GM12878 (cell line): ENCODE measurements around the gene PCDHGB2. TPM values are rescaled to one million over a fixed set of nuclear protein-coding genes. Genes with fewer than 3 reads are reported as not detected.

Experiments
- ATAC-seq: fragments of 200-7000 bp; cut with Tn5 transposase; 3 replicates; pipeline ENCODE4 v1.9.1; 2020; ENCODE audit warnings: mild to moderate bottlenecking, moderate library complexity
- BruUV-seq: library from RNA; stranded (reverse); fragments of 400-500 nt; replicated peaks from 2 replicates; lab custom pipeline; 2021; lab: Mats Ljungman, UMichigan
- CTCF ChIA-PET: fragments of 300-600 bp; sonication (Branson Sonifier 250); formaldehyde crosslinking; extraction: SDS; loops from one replicate; lab custom pipeline; 2021; ENCODE audit warnings: inconsistent platforms; lab: Yijun Ruan, JAX
- POLR2A ChIA-PET: fragments of 350-600 bp; formaldehyde crosslinking; extraction: SDS; loops from one replicate; lab custom pipeline; 2021; ENCODE audit warnings: inconsistent platforms; lab: Charles Lee
- RAD21 ChIA-PET: fragments of 300-600 bp; sonication (Branson Sonifier 250); formaldehyde crosslinking; loops from one replicate; lab custom pipeline; 2023; ENCODE audit warnings: antibody characterized with exemption; ENCODE audit not compliant: unreplicated experiment; lab: Charles Lee
- SMC1A ChIA-PET: fragments of 300-600 bp; sonication (Branson Sonifier 250); formaldehyde crosslinking; loops from one replicate; lab custom pipeline; 2023; ENCODE audit not compliant: unreplicated experiment, uncharacterized antibody; lab: Charles Lee
- DNase-seq: peaks from one replicate; pipeline ENCODE4 v3.0.0-alpha.2; 2011; ENCODE audit warnings: low read depth, low spot score
- FAIRE-seq: peaks from 3 replicates; lab custom pipeline; 2011; peaks lifted over from hg19 to GRCh38; lab: Jason Lieb, UNC
- H2AFZ ChIP-seq: 2 replicates; pipeline ENCODE4 v1.6.0; 2011; ENCODE audit warnings: low read depth, low read length, control low read depth; ENCODE audit not compliant: control insufficient read depth
- H3K27ac ChIP-seq: 2 replicates; pipeline ENCODE4 v1.5.1; 2011; ENCODE audit warnings: control low read depth; ENCODE audit not compliant: control insufficient read depth, insufficient read depth
- H3K27me3 ChIP-seq, 2 experiments: replicated peaks in 1 of 2; 2 replicates each; pipeline versions ENCODE4 v1.6.0 to v1.6.1; 2011; ENCODE audit warnings: low read length in 1 of 2; ENCODE audit not compliant: control insufficient read depth in 2 of 2, insufficient read depth in 2 of 2
- H3K36me3 ChIP-seq, 2 experiments: 2 replicates each; pipeline ENCODE4 v1.5.1; 2011; ENCODE audit warnings: low read length in 1 of 2; ENCODE audit not compliant: control insufficient read depth in 2 of 2, insufficient read depth in 2 of 2
- H3K4me1 ChIP-seq: 2 replicates; pipeline ENCODE4 v1.6.1; 2011; ENCODE audit warnings: mild to moderate bottlenecking, low read length, moderate library complexity, mixed read lengths; ENCODE audit not compliant: control insufficient read depth, insufficient read depth
- H3K4me2 ChIP-seq: 2 replicates; pipeline ENCODE4 v1.6.0; 2011; ENCODE audit warnings: control low read depth; ENCODE audit not compliant: control insufficient read depth, insufficient read depth
- H3K4me3 ChIP-seq: fragments of 200-600 bp; sonication (generic); 2 replicates; pipeline ENCODE4 v1.5.1; 2016
- H3K79me2 ChIP-seq: 2 replicates; pipeline ENCODE4 v1.6.0; 2011; ENCODE audit warnings: low read length; ENCODE audit not compliant: control insufficient read depth, insufficient read depth
- H3K9ac ChIP-seq: 2 replicates; pipeline ENCODE4 v1.8.0; 2011; ENCODE audit warnings: low read length, control low read depth, mixed read lengths; ENCODE audit not compliant: control insufficient read depth, insufficient read depth
- H3K9me3 ChIP-seq: replicated peaks from 3 replicates; pipeline ENCODE4 v1.5.1; 2011; ENCODE audit warnings: mild to moderate bottlenecking, low read length; ENCODE audit not compliant: control insufficient read depth, insufficient read depth
- H4K20me1 ChIP-seq: 2 replicates; pipeline ENCODE4 v1.6.0; 2011; ENCODE audit not compliant: control insufficient read depth, insufficient read depth
- CTCF ChIP-seq, 3 experiments: IDR thresholded peaks in 2 of 3; conservative IDR thresholded peaks in 1 of 3; 2 replicates each; pipeline ENCODE4 v1.5.1; 2011; ENCODE audit warnings: low read depth in 3 of 3, low read length in 3 of 3, mild to moderate bottlenecking in 3 of 3, control low read depth in 2 of 3, moderate library complexity in 2 of 3, inconsistent platforms in 1 of 3, mixed read lengths in 1 of 3; ENCODE audit not compliant: control insufficient read depth in 2 of 3, insufficient read depth in 1 of 3; ENCODE audit errors: extremely low read depth in 1 of 3
- KAT2A ChIP-seq: conservative IDR thresholded peaks from 2 replicates; pipeline ENCODE4 v1.6.1; 2011; ENCODE audit warnings: low read depth, low read length; ENCODE audit not compliant: control insufficient read depth
- RAD21 ChIP-seq: IDR thresholded peaks from 2 replicates; pipeline ENCODE4 v1.6.1; 2011; ENCODE audit warnings: mild to moderate bottlenecking, low read depth, low read length, moderate library complexity; ENCODE audit not compliant: insufficient read depth
- RUNX3 ChIP-seq: IDR thresholded peaks from 2 replicates; pipeline ENCODE4 v1.6.1; 2012; ENCODE audit warnings: low read length, inconsistent platforms
- ZNF217 ChIP-seq: fragments of 450-650 bp; IDR thresholded peaks from 2 replicates; pipeline ENCODE4 v1.6.1; 2017; ENCODE audit warnings: antibody characterized with exemption, mild to moderate bottlenecking
- ZNF384 ChIP-seq: IDR thresholded peaks from 2 replicates; pipeline ENCODE4 v1.6.1; 2012; ENCODE audit warnings: low read depth, mild to moderate bottlenecking, low read length, improper control_type of control experiment, borderline replicate concordance
- WGBS: methylation state at CpG from one replicate; pipeline ENCODE4 v1.1.6; 2016; ENCODE audit warnings: low lambda C conversion rate; ENCODE audit not compliant: insufficient replicate concordance, insufficient coverage; ENCODE audit errors: missing lambda C conversion rate; 5-methylcytosine and 5-hydroxymethylcytosine counted together
- in situ Hi-C: fragments of 300-500 bp; cut with MboI; formaldehyde crosslinking; loops from 9 replicates; pipeline ENCODE4 v1.14.3; 2018; ENCODE audit warnings: mixed read lengths
- intact Hi-C: fragments of 100-400 bp; cut with micrococcal nuclease; formaldehyde crosslinking; loops from one replicate; pipeline ENCODE4 v1.14.2; 2022; ENCODE audit not compliant: unreplicated experiment
- polyA plus RNA-seq, 11 experiments: library from polyadenylated mRNA; depleted of rRNA in 4 of 11; unstranded in 6 of 11; stranded (reverse) in 5 of 11; fragments of >200 nt; fragmentation: Nextera tagmentation in 4 of 11; fragmentation: Illumina TruSeq in 1 of 11; extraction: Ambion mirVana in 4 of 11; extraction: Trizol in 1 of 11; gene quantifications; 1 replicate in 1 of 11; 2 replicates in 10 of 11; pipeline versions ENCODE4 v1.2.1 to v1.2.3, GENCODE V29; 2011 to 2016; ENCODE audit warnings: inconsistent platforms in 2 of 11, missing spikeins in 2 of 11, low read depth in 1 of 11
- total RNA-seq, 4 experiments: library from RNA; depleted of rRNA in 3 of 4; stranded (reverse); fragments of >200 nt in 3 of 4; fragmentation: Illumina TruSeq in 1 of 4; extraction: Trizol in 1 of 4; gene quantifications; 2 replicates each; pipeline versions ENCODE4 v1.2.1 to v1.2.3, GENCODE V29; 2013 to 2021
- TF ChIP-seq, protein P1 (sequence below): fragments of 450-650 bp; IDR thresholded peaks from 2 replicates; pipeline ENCODE4 v1.6.1; 2017; ENCODE audit warnings: mild to moderate bottlenecking, moderate library complexity

PCDHGB2 gene
- total and polyA plus RNA-seq, 10 of the 15 experiments (the other 5 are each of a cell fraction or from before 2014, with no cell fraction given): 0.06 to 0.38 (median 0.19) TPM; not detected in 2

- DNase-seq: no peak
- RAD21 ChIA-PET: interaction anchor here (0.6 to 1.2 kb wide), 2 partner anchors 93 to 343 kb away, joined by 3 to 5 read pairs; partner anchors contain the start of gene PCDHGA11
- POLR2A ChIA-PET: interaction anchor here (0.6 kb wide), 1 partner anchor 11 kb away, joined by 3 read pairs; no protein-coding TSS in a partner anchor
- Histone ChIP-seq H3K4me2 (no peak overlapping the region), H3K4me1 (no peaks in the 10 kb centered on the region), H3K4me3 (no peak overlapping the region), H3K9ac (no peak overlapping the region), H3K27ac (no peak overlapping the region), H3K27me3 (no peaks in the 10 kb centered on the region; a peak in 1 of 4 replicates), H4K20me1 (no peaks in the 10 kb centered on the region), H2AFZ (no peak overlapping the region), H3K36me3 (no peaks in the 10 kb centered on the region), H3K79me2 (no peaks in the 10 kb centered on the region), H3K9me3 (peaks cover 5% of the 10 kb centered on the region; the same call in 2 of the 3 replicates)
- ATAC-seq: no peak
- CTCF ChIA-PET: interaction anchor here (1.5 kb wide), 2 partner anchors 12 to 14 kb away, joined by 3 to 4 read pairs; no protein-coding TSS in a partner anchor
- intact Hi-C loops (no loop called here), in situ Hi-C loops (loop anchor here (10.0 kb wide), 1 partner anchor 237 kb away; no protein-coding TSS in a partner anchor)
- no peak for FAIRE-seq
- no TSS peak for BruUV-seq
- TF ChIP-seq KAT2A: no peak
- peak; percentile 21; the same call in 1 of the 2 replicates for TF ChIP-seq RUNX3
- WGBS: 26% methylated on average over 8 of the region's 8 CpGs
- SMC1A ChIA-PET: interaction anchor here (1.2 to 1.5 kb wide), 4 partner anchors 8 to 102 kb away, joined by 3 to 5 read pairs (median 3); partner anchors contain the start of genes PCDHGA12, PCDHGA2, PCDHGA3 and TAF7
Observed at GRCh38 chr5:141328231-141328630, 31.6 kb upstream of the PCDHGB2 start.

DNA sequence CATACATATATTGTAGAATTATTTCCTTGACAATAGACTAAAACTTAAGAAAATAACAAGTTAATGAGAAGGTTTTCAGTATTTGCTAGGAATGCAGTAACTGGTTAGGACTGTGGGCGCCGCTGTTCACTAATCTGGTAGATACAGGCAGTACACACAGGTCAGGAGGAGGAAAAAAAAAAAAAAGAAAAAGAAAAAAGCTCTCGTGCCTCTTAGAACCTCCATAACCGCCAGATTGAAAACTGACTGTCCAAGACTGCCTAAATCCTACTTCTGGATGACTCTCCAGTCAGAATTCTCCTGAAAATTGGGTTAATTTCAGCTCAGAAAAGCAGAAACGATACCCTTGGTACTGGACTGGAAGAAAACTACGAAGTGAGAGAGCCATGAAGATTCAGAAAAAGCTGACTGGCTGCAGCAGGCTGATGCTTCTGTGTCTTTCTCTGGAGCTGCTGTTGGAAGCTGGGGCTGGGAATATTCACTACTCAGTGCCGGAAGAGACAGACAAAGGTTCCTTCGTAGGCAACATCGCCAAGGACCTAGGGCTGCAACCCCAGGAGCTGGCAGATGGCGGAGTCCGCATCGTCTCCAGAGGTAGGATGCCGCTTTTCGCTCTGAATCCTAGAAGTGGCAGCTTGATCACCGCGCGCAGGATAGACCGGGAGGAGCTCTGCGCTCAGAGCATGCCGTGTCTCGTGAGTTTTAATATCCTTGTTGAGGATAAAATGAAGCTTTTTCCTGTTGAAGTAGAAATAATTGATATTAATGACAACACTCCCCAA is 29.3 kb upstream of the PCDHGB2 start, which contains the start of gene PCDHGA1:
Gene PCDHGA1, plus strand, starts transcription at position 216 of the 782 bp plus-strand sequence.
- ChIA-PET POLR2A (interaction anchor here (0.6 kb wide), 1 partner anchor 172 kb away, joined by 3 read pairs; no protein-coding TSS in a partner anchor), RAD21 (interaction anchor here (0.8 kb wide), 1 partner anchor 83 kb away, joined by 3 read pairs; the partner anchor contains the start of gene PCDHGA10), CTCF (interaction anchor here (0.6 to 2.3 kb wide), 5 partner anchors 11 to 604 kb away, joined by 3 to 13 read pairs (median 3); partner anchors contain the start of genes PCDHGB5 and TAF7), SMC1A (no interaction called here)
- ATAC-seq: peak; percentile 70
- Histone ChIP-seq H3K4me1 (no peaks in the 10 kb centered on the region), H3K27me3 (no peaks in the 10 kb centered on the region; a peak in 1 of 4 replicates), H2AFZ (peak within 1 kb of the TSS; percentile 77), H3K4me3 (peak within 1 kb of the TSS; percentile 8; the same call in 1 of the 2 replicates), H3K79me2 (no peaks in the 10 kb centered on the region), H4K20me1 (no peaks in the 10 kb centered on the region), H3K9ac (no peak within 1 kb of the TSS), H3K36me3 (no peaks in the 10 kb centered on the region), H3K27ac (no peak within 1 kb of the TSS), H3K4me2 (peak within 1 kb of the TSS; percentile 60), H3K9me3 (peaks cover 5% of the 10 kb centered on the region; the same call in 2 of the 3 replicates)
- 64% methylated on average over 20 of the region's 21 CpGs for WGBS
- BruUV-seq: no TSS peak
- in situ Hi-C loops: no loop called here
- no peak for FAIRE-seq
- intact Hi-C loops: no loop called here
- DNase-seq: no peak
- TF ChIP-seq CTCF (IDR thresholded peaks at IDR 0.05 in 2 of 3, conservative IDR thresholded peaks at IDR 0.05 in 1 of 3; ENCODE audit: control insufficient read depth in 2 of 3, extremely low read depth in 1 of 3, insufficient read depth in 1 of 3, low read depth in 3 of 3, low read length in 3 of 3): peak; percentile 36 to 50 (median 40); a peak in 4 of 6 replicates
- no peak for TF ChIP-seq ZNF217
- peak; percentile 86 for TF ChIP-seq ZNF384
- TF ChIP-seq, protein P1, sequence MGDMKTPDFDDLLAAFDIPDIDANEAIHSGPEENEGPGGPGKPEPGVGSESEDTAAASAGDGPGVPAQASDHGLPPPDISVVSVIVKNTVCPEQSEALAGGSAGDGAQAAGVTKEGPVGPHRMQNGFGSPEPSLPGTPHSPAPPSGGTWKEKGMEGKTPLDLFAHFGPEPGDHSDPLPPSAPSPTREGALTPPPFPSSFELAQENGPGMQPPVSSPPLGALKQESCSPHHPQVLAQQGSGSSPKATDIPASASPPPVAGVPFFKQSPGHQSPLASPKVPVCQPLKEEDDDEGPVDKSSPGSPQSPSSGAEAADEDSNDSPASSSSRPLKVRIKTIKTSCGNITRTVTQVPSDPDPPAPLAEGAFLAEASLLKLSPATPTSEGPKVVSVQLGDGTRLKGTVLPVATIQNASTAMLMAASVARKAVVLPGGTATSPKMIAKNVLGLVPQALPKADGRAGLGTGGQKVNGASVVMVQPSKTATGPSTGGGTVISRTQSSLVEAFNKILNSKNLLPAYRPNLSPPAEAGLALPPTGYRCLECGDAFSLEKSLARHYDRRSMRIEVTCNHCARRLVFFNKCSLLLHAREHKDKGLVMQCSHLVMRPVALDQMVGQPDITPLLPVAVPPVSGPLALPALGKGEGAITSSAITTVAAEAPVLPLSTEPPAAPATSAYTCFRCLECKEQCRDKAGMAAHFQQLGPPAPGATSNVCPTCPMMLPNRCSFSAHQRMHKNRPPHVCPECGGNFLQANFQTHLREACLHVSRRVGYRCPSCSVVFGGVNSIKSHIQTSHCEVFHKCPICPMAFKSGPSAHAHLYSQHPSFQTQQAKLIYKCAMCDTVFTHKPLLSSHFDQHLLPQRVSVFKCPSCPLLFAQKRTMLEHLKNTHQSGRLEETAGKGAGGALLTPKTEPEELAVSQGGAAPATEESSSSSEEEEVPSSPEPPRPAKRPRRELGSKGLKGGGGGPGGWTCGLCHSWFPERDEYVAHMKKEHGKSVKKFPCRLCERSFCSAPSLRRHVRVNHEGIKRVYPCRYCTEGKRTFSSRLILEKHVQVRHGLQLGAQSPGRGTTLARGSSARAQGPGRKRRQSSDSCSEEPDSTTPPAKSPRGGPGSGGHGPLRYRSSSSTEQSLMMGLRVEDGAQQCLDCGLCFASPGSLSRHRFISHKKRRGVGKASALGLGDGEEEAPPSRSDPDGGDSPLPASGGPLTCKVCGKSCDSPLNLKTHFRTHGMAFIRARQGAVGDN: no peak
- TF ChIP-seq RAD21: peak; percentile 55
